ENCODE results near the gene AP1S3. TPM values are rescaled to one million over a fixed set of nuclear protein-coding genes. Genes with fewer than 3 reads are reported as not detected.

AP1S3 gene
- total RNA-seq, 1 experiment from 2014 or later, result 73.3 TPM

DNA sequence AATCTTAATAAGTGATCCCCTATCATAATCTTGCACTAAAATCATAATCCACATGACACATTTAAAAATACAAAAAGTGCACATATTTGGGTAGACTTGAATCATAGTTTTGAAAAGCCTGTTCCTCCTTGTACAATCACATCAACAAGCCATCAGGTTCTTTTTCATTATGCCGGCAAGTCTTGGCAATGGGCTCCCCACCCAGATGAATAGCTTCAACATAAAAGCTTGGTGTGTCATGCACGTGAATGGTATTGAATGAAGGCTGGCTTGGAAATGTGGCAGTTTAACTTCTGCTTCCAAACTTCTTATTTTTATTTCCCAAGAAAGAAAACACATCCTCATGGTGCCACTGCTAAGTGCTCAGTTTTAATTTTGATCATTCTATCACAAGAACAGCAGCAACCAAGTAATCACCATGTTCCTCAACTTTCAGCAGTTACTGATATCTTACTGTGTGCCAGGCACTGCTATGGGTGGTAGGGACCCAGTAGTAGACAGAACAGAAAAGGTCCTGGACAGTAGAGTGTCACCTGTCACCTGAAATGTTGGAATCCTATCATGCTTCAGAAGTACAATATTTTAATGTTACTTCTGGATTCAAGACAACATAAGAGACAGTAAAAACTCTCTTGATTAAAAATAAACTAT is 89.9 kb downstream of the AP1S3 start:
- TF ChIP-seq, protein P1, sequence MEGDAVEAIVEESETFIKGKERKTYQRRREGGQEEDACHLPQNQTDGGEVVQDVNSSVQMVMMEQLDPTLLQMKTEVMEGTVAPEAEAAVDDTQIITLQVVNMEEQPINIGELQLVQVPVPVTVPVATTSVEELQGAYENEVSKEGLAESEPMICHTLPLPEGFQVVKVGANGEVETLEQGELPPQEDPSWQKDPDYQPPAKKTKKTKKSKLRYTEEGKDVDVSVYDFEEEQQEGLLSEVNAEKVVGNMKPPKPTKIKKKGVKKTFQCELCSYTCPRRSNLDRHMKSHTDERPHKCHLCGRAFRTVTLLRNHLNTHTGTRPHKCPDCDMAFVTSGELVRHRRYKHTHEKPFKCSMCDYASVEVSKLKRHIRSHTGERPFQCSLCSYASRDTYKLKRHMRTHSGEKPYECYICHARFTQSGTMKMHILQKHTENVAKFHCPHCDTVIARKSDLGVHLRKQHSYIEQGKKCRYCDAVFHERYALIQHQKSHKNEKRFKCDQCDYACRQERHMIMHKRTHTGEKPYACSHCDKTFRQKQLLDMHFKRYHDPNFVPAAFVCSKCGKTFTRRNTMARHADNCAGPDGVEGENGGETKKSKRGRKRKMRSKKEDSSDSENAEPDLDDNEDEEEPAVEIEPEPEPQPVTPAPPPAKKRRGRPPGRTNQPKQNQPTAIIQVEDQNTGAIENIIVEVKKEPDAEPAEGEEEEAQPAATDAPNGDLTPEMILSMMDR (conservative IDR thresholded peaks at IDR 0.05), result no peak
- TF ChIP-seq EZH2 (IDR thresholded peaks at IDR 0.05; ENCODE audit: low read depth), result no peak
- ChIA-PET POLR2A (ENCODE audit: unreplicated experiment) (no interaction called here), CTCF (no interaction called here)
- Histone ChIP-seq H3K27me3 (ENCODE audit: insufficient read depth, low read depth) (no peaks in the 10 kb centered on the region), H3K27ac (no peak overlapping the region), H3K9me2 (ENCODE audit: insufficient read depth) (no peaks in the 10 kb centered on the region), H3K79me2 (ENCODE audit: low read depth) (no peaks in the 10 kb centered on the region), H2AFZ (no peak overlapping the region), H4K20me1 (ENCODE audit: insufficient read depth) (no peaks in the 10 kb centered on the region), H3K36me3 (ENCODE audit: low read depth) (no peaks in the 10 kb centered on the region), H3K4me2 (no peak overlapping the region), H3K4me3 (no peak overlapping the region), H3F3A (ENCODE audit: insufficient read depth, low read depth) (no peaks in the 10 kb centered on the region), H3K4me1 (replicated peaks; ENCODE audit: insufficient read depth) (no peaks in the 10 kb centered on the region), H3K9me3 (ENCODE audit: insufficient read depth, low read depth) (no peaks in the 10 kb centered on the region)
- BruUV-seq (replicated peaks), result no TSS peak
- intact Hi-C loops (cut with micrococcal nuclease; ENCODE audit: unreplicated experiment), result no loop called here
- DNase-seq, result no peak

DNA sequence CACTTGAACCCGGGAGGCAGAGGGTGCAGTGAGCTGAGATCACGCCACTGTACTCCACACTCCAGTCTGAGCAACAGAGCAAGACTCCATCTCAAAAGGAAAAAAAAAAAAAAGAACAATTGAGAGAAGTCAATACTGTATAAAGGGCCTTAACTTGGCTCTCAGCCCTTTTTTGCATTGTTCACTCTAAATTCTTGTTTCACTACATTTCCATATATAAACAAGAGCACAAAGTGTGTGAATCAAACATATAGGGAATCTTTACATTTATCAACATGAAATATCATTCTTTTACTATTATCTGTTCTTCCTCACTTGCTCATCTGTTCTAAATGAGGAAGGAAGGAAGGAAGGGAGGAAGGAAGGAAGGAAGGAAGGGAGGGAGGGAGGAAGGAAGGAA is 90.8 kb downstream of the AP1S3 start:
- Histone ChIP-seq H3K9me3 (ENCODE audit: insufficient read depth, low read depth) (no peaks in the 10 kb centered on the region), H3K27ac (no peak overlapping the region), H3K27me3 (ENCODE audit: insufficient read depth, low read depth) (no peaks in the 10 kb centered on the region), H2AFZ (no peak overlapping the region), H3K4me1 (replicated peaks; ENCODE audit: insufficient read depth) (no peaks in the 10 kb centered on the region), H4K20me1 (ENCODE audit: insufficient read depth) (no peaks in the 10 kb centered on the region), H3K79me2 (ENCODE audit: low read depth) (no peaks in the 10 kb centered on the region), H3K36me3 (ENCODE audit: low read depth) (no peaks in the 10 kb centered on the region), H3K9me2 (ENCODE audit: insufficient read depth) (no peaks in the 10 kb centered on the region), H3K4me3 (no peak overlapping the region), H3F3A (ENCODE audit: insufficient read depth, low read depth) (no peaks in the 10 kb centered on the region), H3K4me2 (no peak overlapping the region)
- TF ChIP-seq EZH2 (IDR thresholded peaks at IDR 0.05; ENCODE audit: low read depth), result no peak
- TF ChIP-seq, protein P1 (conservative IDR thresholded peaks at IDR 0.05), result no peak
- DNase-seq, result no peak
- BruUV-seq (replicated peaks), result no TSS peak
- CTCF ChIA-PET, result interaction anchor here (0.6 to 0.7 kb wide), 2 partner anchors 273 to 1340 kb away, joined by 4 to 6 read pairs; no protein-coding TSS in a partner anchor
- POLR2A ChIA-PET (ENCODE audit: unreplicated experiment), result no interaction called here
- intact Hi-C loops (cut with micrococcal nuclease; ENCODE audit: unreplicated experiment), result no loop called here

DNA sequence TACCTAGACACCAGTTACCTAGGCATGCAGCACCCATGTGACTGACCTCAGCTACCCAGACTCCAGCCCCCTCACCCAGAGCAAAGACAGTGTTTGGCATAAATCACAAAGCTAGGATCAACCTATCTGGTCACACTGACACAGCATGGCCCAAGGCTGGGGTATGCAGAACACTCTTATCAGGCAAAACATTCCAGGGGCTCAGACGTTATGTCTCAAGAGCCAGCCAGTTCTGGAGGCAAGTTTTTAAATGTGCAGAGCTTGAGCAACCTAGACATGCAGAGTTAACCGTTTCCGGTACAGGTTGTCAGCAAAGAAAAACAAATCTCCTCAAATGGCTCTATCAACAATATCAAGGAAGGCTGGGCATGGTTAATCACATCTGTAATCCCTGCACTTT is 92.8 kb downstream of the AP1S3 start:
- Histone ChIP-seq H3K9me2 (ENCODE audit: insufficient read depth) (no peaks in the 10 kb centered on the region), H3F3A (ENCODE audit: insufficient read depth, low read depth) (no peaks in the 10 kb centered on the region), H3K4me1 (replicated peaks; ENCODE audit: insufficient read depth) (no peaks in the 10 kb centered on the region), H3K4me2 (no peak overlapping the region), H3K36me3 (ENCODE audit: low read depth) (no peaks in the 10 kb centered on the region), H4K20me1 (ENCODE audit: insufficient read depth) (no peaks in the 10 kb centered on the region), H3K27me3 (ENCODE audit: insufficient read depth, low read depth) (no peaks in the 10 kb centered on the region), H3K9me3 (ENCODE audit: insufficient read depth, low read depth) (no peaks in the 10 kb centered on the region), H3K4me3 (no peak overlapping the region), H3K27ac (no peak overlapping the region), H2AFZ (no peak overlapping the region), H3K79me2 (ENCODE audit: low read depth) (no peaks in the 10 kb centered on the region)
- intact Hi-C loops (cut with micrococcal nuclease; ENCODE audit: unreplicated experiment), result no loop called here
- ChIA-PET CTCF (no interaction called here), POLR2A (ENCODE audit: unreplicated experiment) (no interaction called here)
- TF ChIP-seq, protein P1 (conservative IDR thresholded peaks at IDR 0.05), result no peak
- no peak for TF ChIP-seq EZH2 (IDR thresholded peaks at IDR 0.05; ENCODE audit: low read depth)
- BruUV-seq (replicated peaks), result no TSS peak
- DNase-seq, result no peak
